ENCODE measurements around the gene GADL1.

The GADL1 gene

DNA sequence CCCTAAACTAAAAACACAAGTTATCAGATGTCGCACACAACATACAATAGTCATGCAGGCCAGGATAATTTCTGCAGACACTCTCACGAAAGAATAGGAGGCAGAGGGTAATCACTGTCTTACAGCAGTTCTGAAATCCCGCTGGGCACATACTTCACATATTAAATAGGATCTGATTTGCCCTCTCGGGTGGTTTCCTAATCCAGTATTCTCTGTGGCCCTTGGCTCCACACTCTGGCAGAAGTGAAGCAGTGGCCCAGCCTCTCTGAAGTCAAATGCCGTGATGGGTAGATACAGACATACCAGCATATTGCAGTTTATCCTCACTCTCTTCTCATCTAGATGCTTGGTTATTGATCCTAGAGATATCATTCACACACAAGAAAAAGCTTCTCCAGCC is 19.0 kb downstream of the GADL1 start:
- no peak for DNase-seq

DNA sequence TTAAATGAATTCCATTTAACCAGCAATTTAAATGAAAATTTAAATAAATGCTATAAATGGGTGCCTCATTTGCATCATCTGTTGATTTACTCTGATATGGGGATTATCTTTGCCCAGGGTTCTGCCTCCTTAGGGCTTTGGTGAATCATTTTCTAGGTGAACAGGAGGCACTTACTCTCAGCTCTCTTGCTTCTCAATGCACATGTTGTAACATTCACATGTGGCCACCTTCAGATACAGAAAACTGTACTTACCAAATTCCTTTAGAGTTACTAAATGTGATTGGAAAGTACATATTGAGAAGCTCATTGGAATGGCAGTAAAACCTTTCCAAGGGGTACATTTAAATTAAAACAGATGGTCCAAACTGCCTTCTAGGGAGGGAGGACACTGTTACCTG is 20.8 kb downstream of the GADL1 start:
- DNase-seq, result no peak

DNA sequence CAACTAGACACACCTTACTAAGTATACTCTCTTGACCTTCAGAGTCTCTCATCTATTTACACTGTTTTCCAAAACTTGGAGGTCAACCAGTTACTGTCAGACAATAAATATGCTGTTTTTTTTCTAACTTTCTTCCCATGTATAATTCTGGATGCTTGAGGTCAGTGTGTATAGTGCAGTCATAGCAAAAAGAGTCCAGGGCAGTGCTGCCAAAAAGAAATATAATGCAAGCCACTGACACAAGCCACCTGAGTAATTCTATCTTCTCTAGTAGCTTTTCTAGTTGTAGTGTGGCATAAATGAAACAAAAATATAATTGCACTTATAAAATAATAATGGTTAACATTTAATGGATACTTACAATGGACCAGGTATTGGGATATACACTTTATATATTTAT is 21.6 kb downstream of the GADL1 start:
- DNase-seq, result no peak

DNA sequence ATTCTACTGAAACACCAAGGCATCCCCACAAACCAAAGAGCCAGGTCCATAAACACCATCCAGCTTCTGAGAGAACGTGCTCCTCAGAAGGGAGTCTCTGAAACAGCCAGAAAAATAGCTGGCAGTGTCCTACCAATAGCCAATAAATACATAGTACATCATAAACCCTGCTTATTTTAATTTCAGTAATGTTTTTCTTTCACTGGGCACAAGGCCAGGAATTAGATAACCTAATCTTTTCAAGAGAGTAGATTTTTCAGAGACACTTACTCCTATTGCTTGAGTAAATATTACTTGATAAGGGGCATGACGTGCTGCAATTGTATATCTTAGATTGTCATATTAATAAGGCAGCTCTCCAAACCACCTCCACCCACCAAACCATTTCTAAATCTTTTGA is 22.7 kb downstream of the GADL1 start:
- DNase-seq, result no peak

DNA sequence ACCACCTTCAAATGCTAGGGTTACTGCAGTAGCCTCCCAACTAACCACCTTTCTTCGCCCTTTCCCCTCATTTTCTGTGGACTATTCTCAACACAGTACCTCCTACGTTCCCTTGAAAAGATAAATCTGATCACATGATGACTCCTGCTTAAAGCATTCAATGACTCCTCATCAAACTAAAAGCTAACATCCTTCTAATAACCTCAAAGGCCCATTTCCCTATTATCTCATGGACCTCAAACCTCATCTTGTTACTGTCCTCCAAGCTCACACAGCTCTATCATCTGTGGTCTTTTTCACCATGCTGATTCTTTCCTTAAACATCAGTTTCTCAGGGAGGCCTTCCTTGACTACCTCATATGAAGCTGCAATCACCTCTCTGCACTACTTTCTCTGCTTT is 29.6 kb downstream of the GADL1 start:
- DNase-seq, result no peak

DNA sequence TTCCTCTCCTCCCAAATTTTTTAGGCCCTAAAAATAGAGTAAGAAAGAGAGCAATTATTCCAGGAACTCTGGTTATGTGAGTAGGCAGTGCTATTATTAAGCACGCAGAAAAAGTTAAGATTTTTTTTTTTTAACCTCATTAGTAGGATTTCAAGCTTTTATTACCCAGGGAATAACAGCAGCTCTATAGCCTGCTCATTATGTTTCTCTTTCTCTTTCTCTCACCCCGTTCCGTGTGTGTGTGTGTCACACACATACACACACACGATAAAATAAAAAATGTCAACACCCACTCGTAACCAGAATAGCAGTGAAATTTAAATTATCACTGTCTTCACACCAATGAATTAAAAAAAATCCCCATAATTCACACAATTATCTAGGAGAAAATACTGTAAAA is 30.3 kb downstream of the GADL1 start:
- DNase-seq, result no peak

DNA sequence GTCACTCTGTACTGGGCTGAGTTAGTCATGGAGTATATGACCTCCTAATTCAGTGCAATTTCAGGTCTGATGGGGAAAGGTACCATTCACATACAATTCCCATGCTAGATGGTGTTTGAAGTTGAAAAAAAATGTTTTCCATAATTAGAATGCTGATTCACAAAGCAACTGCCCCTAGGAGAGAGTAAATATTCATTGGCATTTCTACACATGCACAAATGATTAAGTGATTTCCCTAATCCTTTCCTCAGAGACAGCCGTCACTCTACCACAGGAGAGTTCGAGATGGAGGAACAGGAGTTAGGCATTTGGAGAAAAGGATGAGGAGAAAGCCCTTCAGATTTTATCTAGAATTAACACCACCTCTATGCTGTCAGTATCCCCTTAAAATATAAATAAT is 32.5 kb downstream of the GADL1 start:
- no peak for DNase-seq

DNA sequence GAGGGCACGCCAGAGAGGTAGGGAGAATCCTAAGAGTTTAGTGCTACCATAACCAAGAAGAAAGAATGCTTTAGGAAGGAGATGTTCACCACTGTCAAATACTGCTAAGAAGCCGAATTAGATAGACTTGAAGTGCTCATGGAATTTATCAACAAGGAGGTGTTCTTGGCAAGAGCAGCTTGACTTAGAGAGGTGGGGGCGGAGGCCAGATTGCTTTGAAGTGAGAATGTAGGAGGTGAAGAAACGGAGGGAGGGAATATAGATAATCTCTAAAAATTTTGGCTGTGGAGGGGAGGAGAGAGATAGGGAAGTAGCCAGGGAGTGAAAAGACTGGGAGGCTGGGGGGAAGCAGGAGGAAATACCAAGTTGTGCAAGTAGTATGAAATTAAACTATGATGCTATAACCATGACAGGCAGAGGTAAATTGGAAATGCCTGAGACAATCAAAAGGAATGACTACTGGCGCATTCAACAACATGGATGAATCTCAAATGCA is 35.5 kb downstream of the GADL1 start:
- DNase-seq, result no peak

DNA sequence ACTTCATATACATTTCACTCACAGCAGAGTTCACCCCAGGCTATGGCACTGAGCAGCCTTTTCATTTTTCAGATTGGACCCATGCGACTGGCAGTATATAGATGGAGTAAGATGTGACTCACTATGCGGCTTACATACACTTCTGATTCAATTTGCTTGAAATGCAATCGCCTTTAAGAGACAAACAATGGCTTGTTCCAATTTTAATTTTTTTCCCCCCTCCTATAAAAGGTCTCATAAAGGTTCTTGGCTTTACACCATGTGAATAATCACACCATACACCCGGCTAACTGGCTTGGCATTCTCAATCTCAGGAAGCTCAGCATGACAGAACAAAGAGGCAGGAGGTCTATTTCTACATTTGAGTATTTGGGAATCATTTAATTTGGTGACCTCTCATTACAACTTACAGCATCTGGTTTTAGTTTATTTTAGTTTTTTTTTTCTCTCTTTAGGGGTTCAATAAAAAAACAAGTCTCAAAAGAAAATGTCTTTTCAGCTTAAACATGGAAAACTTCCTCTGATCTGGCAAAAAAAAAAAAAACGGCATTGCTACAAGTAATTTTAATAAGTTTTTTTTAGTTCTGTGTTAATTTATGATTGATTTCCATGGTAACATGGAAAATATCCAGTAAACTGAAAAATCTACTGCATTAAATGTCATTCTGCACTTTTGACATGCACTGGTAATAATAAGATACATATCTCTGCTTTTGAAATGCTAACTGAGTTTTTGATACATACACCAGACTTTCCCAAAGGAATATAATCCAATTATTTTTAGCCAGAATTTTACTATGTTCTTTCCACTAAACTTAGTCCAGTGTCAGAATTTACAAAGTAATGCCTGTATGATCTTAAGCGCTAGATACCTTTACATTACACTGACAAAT is 38.8 kb downstream of the GADL1 start:
- peak; percentile 32 for DNase-seq

DNA sequence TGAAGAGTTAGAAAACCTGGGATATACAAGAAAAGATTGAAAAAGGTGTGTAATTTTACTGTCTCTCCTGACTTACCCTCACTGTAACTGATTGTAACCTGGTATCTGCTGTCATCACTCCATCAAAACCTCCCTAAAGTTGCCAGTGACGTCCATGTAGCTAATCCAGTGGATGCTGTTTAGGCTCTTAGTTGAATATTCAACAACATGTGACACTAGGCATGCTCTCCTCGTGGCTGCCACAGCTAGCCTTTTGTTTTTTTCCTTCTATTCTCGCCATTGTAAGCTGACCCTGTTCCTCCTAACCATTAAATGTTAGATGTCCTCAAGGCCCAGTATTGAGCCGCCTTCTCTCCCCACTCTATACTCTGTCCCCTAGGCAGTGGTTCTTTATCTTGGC is 41.6 kb downstream of the GADL1 start:
- no peak for DNase-seq

DNA sequence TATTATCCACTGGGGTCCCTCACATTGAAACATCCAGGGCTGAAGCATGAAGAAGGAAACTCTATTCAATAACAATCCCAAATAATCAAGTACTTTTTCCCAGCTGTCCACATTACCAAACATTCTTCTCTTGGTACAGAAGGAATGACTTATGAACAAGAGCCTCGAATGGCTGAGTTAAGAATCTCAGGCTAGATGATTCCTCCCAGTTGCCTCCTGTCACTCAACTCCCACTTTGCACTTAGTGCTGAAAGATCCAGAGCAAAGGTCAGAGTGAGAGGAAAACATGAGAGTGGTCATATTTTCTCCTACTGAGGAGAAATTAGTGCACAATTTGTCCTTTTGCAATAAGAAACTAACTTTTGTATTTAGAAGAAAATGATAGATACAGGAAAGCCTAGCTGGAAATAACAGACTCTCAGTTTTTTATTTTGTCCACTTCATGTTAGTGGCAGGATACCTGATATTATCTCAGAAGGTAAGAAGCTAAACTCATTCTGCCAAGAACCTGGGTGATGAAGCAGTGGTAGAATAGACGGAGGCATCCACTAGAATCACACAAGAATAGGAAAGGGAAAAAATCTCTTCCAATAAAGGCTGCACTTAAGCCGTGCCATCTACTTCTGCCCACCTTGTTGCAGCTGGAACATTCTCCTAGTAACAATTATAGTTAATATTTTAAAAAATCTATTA is 46.2 kb downstream of the GADL1 start:
- DNase-seq, result no peak

DNA sequence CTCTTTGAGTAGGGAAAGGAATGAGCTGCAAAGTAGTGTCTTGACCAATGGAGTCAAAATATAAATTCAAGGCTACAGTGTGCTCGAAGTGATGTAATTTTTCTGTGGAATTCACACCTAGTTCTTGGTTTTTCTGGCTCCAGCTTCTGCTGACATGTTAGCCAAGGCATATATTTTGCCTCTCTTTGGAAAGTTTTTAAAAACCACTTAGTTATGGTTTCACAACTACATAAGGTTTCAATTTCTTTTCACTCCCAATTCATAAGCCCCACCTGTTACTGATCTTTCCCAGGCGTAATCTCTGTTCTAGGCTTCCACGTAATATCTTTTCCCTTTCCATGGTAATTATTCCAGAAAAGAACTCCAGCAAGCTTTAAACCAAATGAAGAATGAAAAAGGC is 46.9 kb downstream of the GADL1 start:
- DNase-seq, result no peak

DNA sequence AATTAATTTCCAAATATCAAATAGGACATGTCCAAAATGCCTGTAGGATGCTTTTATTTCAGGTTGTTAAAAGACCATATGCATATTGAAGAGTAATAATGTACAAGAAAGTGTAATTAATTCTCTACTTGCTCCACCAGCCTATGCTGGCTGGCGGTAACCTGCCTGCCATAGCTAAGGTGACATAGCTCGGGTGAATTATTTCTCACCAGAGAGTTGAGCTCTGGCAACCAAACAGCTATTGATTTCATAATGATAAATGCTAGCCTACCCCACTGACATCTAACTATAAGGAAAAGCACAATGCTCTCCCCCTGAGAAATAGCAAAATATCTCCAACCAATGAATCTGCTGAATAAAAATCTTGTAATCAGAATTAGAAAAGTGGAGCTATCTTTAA is 48.9 kb downstream of the GADL1 start:
- DNase-seq, result no peak

DNA sequence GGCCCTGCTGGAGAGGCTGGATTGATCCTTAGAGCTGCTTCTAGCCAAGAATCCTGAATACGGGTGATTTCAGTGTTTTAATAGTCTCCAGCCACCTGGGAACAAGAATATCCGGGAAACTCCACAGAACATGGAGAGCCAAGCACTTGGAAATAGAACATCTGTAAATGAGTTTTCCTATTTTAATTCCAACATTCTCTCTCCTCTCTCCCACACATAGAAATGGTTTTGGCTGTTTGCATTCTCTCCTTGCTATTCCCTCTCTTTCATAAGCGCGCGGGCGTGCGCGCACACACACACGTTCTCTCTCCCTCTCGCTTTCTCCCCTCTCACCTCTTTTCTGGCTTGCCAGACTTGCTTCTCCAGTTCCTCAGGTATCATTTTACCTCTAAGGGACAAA is 50.6 kb downstream of the GADL1 start:
- DNase-seq, result no peak

DNA sequence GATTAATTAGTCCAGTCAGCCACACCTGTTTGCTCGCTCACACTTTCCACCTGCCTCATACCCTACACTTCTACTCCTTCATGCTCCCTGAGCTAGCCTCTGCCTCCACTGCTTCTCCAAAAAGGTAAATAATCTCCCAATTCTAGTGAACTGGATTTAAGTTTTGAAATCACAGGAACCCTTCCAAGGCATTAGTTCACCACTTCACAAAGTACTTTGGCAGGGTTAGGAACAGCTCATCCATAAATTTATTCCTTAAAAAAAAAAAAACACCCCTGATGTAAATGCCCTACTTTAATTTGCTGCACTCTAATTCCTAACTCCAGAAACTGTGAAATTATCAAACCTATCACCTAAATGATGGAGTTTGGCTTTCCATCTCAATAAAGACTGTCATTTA is 58.3 kb downstream of the GADL1 start:
- no peak for DNase-seq

DNA sequence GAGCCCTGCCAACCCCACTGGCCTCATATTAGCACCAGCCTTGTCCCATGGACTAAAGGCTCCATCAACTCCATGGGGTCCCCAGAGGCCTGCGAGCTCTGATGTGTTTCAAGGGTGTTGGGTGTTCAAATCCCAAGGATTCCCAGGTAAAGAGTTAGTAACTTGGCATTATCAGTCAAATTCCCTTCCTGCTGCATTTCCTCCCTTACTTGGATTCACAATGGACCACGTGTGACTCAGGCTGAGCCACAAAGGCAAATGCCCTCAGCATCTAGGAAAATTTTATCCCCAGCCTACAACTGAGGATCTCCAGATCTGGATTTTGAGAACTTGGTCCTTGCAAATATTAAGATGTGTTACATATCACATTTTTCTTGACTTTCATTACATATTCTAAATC is 58.8 kb downstream of the GADL1 start:
- no peak for DNase-seq

DNA sequence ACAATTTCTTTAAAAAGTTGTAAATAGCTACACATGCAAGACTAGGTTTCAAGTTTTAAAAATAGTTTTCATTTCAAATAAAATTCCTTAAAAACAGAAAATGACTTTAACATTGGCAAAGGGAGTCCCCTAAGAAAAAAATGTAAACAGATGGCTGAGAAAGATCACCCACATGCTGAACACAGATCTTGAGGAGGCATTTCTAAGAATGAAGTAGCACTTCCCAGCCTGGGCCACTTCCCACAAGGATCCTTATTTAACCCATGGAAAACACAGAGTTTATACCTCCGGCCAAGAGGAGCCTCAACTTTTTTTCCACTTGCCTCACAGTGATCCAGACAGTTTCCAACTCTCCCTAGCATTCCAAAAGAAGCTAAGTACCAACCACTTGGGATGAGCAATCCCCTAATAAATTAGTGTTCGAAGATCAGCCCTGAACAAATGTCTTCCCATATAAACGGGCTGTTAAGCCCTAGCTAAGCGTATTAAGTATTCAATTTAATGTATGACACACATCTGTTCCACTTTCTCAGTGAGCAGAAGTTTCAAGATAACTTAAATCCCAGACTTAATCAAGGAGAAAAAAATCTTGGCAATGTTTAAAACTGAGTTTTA is 61.4 kb downstream of the GADL1 start:
- DNase-seq, result no peak

DNA sequence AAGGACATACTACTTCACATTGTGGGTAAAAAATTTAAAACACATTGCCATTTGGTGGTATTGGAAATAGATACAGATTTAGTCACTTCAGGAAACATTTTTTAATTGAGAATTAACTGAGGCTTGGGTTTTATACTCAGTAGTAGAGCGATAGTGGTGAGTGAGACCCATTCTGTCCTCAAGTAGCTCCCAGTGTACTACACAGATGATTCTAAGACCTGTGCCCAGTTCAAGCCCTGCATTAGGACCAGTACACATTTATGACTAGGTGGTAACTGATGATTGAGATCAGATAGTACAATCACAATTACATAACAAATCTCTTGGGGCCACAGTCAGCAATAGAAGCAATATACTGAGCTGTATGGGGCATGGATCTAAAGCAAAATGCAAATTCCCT is 67.4 kb downstream of the GADL1 start:
- no peak for DNase-seq

DNA sequence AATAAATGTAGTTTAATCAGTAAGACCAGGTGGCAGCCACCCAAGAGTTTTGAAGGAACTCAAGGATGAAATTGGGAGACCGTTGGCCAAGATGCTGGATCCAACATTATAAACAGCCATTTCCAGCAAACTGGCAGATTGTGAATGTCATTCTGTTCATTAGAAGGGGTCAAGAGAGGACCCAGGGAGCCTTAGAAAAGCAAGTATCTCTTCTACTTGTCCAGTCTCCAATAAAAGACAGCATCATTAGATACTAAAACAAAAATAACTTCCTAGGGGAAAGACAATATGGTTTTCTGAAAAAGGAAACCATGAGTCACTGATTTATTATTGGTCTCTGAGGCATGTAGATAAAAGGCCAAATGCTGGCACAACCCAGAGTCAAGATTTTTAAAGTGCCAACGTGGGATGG is 67.9 kb downstream of the GADL1 start:
- DNase-seq, result peak; percentile 3

DNA sequence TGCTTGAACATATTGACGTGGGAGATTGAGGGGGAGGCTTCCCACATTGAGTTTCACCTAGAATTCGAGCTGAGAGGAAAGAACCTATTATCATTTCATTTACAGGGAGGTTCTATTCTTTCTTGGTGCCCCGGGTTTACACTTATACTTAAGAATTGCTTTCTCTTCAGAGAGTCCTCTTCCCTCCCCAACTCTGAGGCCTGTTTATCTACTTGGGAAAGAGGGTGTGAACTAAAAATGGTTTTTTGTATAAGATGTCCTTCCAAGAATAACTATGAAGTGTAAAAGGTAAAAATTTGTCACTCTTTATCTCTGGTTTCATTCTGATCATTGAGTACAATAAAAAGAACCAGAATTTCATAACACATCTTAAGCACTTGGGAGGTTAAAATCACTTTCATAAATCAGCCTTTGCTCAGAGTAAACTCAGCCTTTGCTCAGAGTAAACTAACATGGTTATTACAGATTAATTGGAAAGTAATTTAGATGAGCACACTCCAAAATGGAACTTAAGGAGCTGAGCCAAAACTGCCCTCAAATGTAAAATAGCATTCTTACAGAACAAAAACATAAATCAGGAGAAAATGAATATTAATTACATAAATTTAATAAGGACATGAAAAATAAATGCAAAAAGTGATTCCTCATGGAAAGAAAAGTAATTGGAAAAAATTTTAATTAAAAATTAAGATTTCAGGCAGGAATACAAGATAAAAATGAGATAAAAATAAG is 75.2 kb downstream of the GADL1 start:
- DNase-seq, result no peak

DNA sequence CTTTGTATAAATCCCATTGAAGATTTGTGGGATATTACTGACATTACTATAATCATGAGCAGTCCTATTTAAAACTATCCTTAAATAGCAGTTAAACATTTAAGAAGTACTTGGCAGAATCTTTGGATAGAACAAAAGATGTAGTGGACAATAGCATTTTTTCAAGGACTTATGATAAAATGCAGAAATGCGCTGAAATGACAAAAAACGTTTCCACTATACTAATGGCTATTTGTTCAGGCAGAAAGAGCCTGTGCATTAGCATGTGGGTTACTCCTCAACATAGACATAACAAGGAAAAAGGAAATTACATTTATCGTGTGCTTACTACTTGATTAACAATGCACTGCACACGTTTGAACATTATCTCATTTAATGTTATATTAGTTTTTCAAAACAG is 80.7 kb downstream of the GADL1 start:
- DNase-seq, result no peak

DNA sequence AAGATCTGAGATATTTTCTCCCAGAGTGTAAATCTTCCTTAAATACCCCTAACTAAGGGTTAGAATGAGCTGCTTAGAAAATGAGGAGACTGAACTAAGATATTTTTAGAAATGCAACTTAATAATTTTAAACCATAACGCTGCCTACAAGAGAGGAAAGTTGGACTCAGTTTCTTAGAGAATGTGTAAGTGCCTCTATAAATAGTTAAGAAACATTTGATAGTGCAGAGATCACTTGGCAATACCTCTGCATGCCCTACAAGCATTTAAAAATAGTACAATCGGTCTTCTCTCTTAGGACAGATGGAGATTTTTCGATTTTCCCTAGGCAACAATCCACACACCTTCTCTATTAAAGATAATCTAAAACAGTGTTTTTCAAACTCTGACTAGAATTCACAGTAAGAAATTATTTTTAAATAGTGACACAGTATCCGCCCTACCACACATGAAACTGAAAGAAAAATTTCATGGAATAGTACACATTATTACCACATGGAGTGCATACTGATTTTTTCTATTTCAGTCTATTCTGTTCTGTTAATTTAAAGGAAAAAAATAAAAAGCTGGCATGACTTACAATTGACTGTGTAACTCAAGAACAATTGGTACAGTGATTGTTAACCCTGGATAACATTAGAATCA is 83.2 kb downstream of the GADL1 start:
- no peak for DNase-seq
